ENCODE data around the gene IL17D. TPM values are rescaled to one million over a fixed set of nuclear protein-coding genes. Genes with fewer than 3 reads are reported as not detected.

The IL17D gene
- total RNA-seq, 2 donors from 2014 or later: 0.30 to 0.77 TPM

- H3K27me3 Mint-ChIP-seq (ENCODE audit: low read depth): peaks cover 27% of the 10 kb centered on the region
- H3K27ac Mint-ChIP-seq: no peak overlapping the region
- ATAC-seq (replicated peaks in 1 of 2): no peak
- no peaks in the 10 kb centered on the region for H3K9me3 Mint-ChIP-seq
- no peak for DNase-seq
- H3K36me3 Mint-ChIP-seq (ENCODE audit: insufficient read depth in 2 of 2): no peaks in the 10 kb centered on the region
- H3K4me1 Mint-ChIP-seq (ENCODE audit: low read depth): peaks cover 18% of the 10 kb centered on the region
- no peak overlapping the region for H3K4me3 Mint-ChIP-seq
Observed at GRCh38 chr13:20716951-20717350, 13.5 kb downstream of the IL17D start.

- H3K27me3 Mint-ChIP-seq (ENCODE audit: low read depth): peaks cover 35% of the 10 kb centered on the region
- no peaks in the 10 kb centered on the region for H3K9me3 Mint-ChIP-seq
- no peak overlapping the region for H3K4me3 Mint-ChIP-seq
- H3K4me1 Mint-ChIP-seq (ENCODE audit: low read depth): peaks cover 20% of the 10 kb centered on the region
- ATAC-seq (replicated peaks in 1 of 2): no peak
- H3K36me3 Mint-ChIP-seq (ENCODE audit: insufficient read depth in 2 of 2): no peaks in the 10 kb centered on the region
- no peak overlapping the region for H3K27ac Mint-ChIP-seq
- no peak for DNase-seq
Observed at GRCh38 chr13:20717581-20718542, 14.4 kb downstream of the IL17D start.

GRCh38 chr13:20718958-20719566 is 15.6 kb downstream of the IL17D start:
- Mint-ChIP-seq H3K36me3 (ENCODE audit: insufficient read depth in 2 of 2) (no peaks in the 10 kb centered on the region), H3K27ac (no peak overlapping the region), H3K27me3 (ENCODE audit: low read depth) (peaks cover 27% of the 10 kb centered on the region), H3K9me3 (no peaks in the 10 kb centered on the region), H3K4me3 (no peak overlapping the region), H3K4me1 (ENCODE audit: low read depth) (peaks cover 14% of the 10 kb centered on the region)
- DNase-seq (no peak), ATAC-seq (replicated peaks in 1 of 2) (no peak)

GRCh38 chr13:20719783-20720182 is 16.3 kb downstream of the IL17D start:
- peaks cover 24% of the 10 kb centered on the region for H3K27me3 Mint-ChIP-seq (ENCODE audit: low read depth)
- H3K4me3 Mint-ChIP-seq: no peak overlapping the region
- no peak for DNase-seq
- no peaks in the 10 kb centered on the region for H3K36me3 Mint-ChIP-seq (ENCODE audit: insufficient read depth in 2 of 2)
- no peak for ATAC-seq (replicated peaks in 1 of 2)
- H3K9me3 Mint-ChIP-seq: no peaks in the 10 kb centered on the region
- H3K4me1 Mint-ChIP-seq (ENCODE audit: low read depth): peaks cover 14% of the 10 kb centered on the region
- no peak overlapping the region for H3K27ac Mint-ChIP-seq

GRCh38 chr13:20720499-20720898 is 17.0 kb downstream of the IL17D start:
- Mint-ChIP-seq H3K4me3 (no peak overlapping the region), H3K9me3 (no peaks in the 10 kb centered on the region), H3K27me3 (ENCODE audit: low read depth) (peaks cover 24% of the 10 kb centered on the region), H3K36me3 (ENCODE audit: insufficient read depth in 2 of 2) (no peaks in the 10 kb centered on the region), H3K4me1 (ENCODE audit: low read depth) (peaks cover 14% of the 10 kb centered on the region), H3K27ac (no peak overlapping the region)
- DNase-seq: no peak
- no peak for ATAC-seq (replicated peaks in 1 of 2)

GRCh38 chr13:20721058-20721453 is 17.6 kb downstream of the IL17D start:
- Mint-ChIP-seq H3K27ac (no peak overlapping the region), H3K4me3 (peak overlapping the region; percentile 49 to 79), H3K36me3 (ENCODE audit: insufficient read depth in 2 of 2) (no peaks in the 10 kb centered on the region), H3K27me3 (ENCODE audit: low read depth) (peaks cover 24% of the 10 kb centered on the region), H3K4me1 (ENCODE audit: low read depth) (peaks cover 14% of the 10 kb centered on the region), H3K9me3 (no peaks in the 10 kb centered on the region)
- DNase-seq: no peak
- ATAC-seq (replicated peaks in 1 of 2): no peak

- ATAC-seq (replicated peaks in 1 of 2) (peak; percentile 68 to 69), DNase-seq (peak in 1 of 2 donors; percentile 33)
- Mint-ChIP-seq H3K27me3 (ENCODE audit: low read depth) (peaks cover 24% of the 10 kb centered on the region), H3K9me3 (no peaks in the 10 kb centered on the region), H3K36me3 (ENCODE audit: insufficient read depth in 2 of 2) (no peaks in the 10 kb centered on the region), H3K27ac (no peak overlapping the region), H3K4me3 (peak overlapping the region; percentile 77 to 79), H3K4me1 (ENCODE audit: low read depth) (peaks cover 14% of the 10 kb centered on the region)
Observed at GRCh38 chr13:20721454-20722357, 18.2 kb downstream of the IL17D start.

- Mint-ChIP-seq H3K27ac (no peak overlapping the region), H3K4me1 (ENCODE audit: low read depth) (peaks cover under 1% of the 10 kb centered on the region), H3K27me3 (ENCODE audit: low read depth) (peaks cover 4% of the 10 kb centered on the region), H3K9me3 (no peaks in the 10 kb centered on the region), H3K36me3 (ENCODE audit: insufficient read depth in 2 of 2) (peaks cover 0 to 4% of the 10 kb centered on the region in 2 donors), H3K4me3 (no peak overlapping the region)
- DNase-seq (no peak), ATAC-seq (replicated peaks in 1 of 2) (no peak)
Observed at GRCh38 chr13:20727856-20728255, 24.4 kb downstream of the IL17D start.

GRCh38 chr13:20728579-20729311 is 25.2 kb downstream of the IL17D start:
- Mint-ChIP-seq H3K4me1 (ENCODE audit: low read depth) (no peaks in the 10 kb centered on the region), H3K9me3 (no peaks in the 10 kb centered on the region), H3K36me3 (ENCODE audit: insufficient read depth in 2 of 2) (peaks cover 0 to 4% of the 10 kb centered on the region in 2 donors), H3K27ac (no peak overlapping the region), H3K4me3 (no peak overlapping the region), H3K27me3 (ENCODE audit: low read depth) (no peaks in the 10 kb centered on the region)
- no peak for ATAC-seq (replicated peaks in 1 of 2)
- no peak for DNase-seq

GRCh38 chr13:20729633-20730585 is 26.4 kb downstream of the IL17D start:
- Mint-ChIP-seq H3K9me3 (no peaks in the 10 kb centered on the region), H3K27me3 (ENCODE audit: low read depth) (no peaks in the 10 kb centered on the region), H3K36me3 (ENCODE audit: insufficient read depth in 2 of 2) (peaks cover 0 to 4% of the 10 kb centered on the region in 2 donors), H3K4me1 (ENCODE audit: low read depth) (no peaks in the 10 kb centered on the region), H3K4me3 (no peak overlapping the region), H3K27ac (no peak overlapping the region)
- ATAC-seq (replicated peaks in 1 of 2) (no peak), DNase-seq (no peak)

GRCh38 chr13:20738616-20739015 is 35.1 kb downstream of the IL17D start:
- Mint-ChIP-seq H3K27ac (no peak overlapping the region), H3K4me1 (ENCODE audit: low read depth) (no peaks in the 10 kb centered on the region), H3K4me3 (no peak overlapping the region), H3K27me3 (ENCODE audit: low read depth) (no peaks in the 10 kb centered on the region), H3K9me3 (peaks cover 0 to 6% of the 10 kb centered on the region in 2 donors), H3K36me3 (ENCODE audit: insufficient read depth in 2 of 2) (peaks cover 2 to 11% of the 10 kb centered on the region in 2 donors)
- ATAC-seq (replicated peaks in 1 of 2) (no peak), DNase-seq (no peak)

Measured in activated T-cell treated with anti-CD3 and anti-CD28 coated beads, Interleukin-2, amount 50 U/mL, for 72 hours (primary cell).